Activated CD8-positive, alpha-beta memory T cell treated with anti-CD3 and anti-CD28 coated beads, Interleukin-2, amount 50 U/mL, for 4 hours (primary cell): ENCODE data around the gene CDC26.
"Not testable (repeated sequence)": the region's sequence is repeated elsewhere in the genome, so short reads cannot be mapped to it uniquely, and the experiment has no call there.

Experiments used
- DNase-seq: peaks from one replicate; pipeline ENCODE4 v3.0.0-alpha.2; 2020

Gene CDC26

GRCh38 chr9:113290052-113290607, 14.8 kb upstream of the CDC26 start:
- no peak for DNase-seq

GRCh38 chr9:113289091-113289490, 13.7 kb upstream of the CDC26 start:
- no peak for DNase-seq

GRCh38 chr9:113281356-113281755, 6.0 kb upstream of the CDC26 start:
- DNase-seq: no peak

GRCh38 chr9:113278840-113279239, 3.5 kb upstream of the CDC26 start:
- no peak for DNase-seq

GRCh38 chr9:113274474-113275156, 757 bp downstream of the CDC26 start:
- no peak for DNase-seq

GRCh38 chr9:113269871-113270270, 5.5 kb downstream of the CDC26 start:
- DNase-seq: no peak

GRCh38 chr9:113269355-113269754, 6.0 kb downstream of the CDC26 start:
- no peak for DNase-seq

GRCh38 chr9:113267911-113268566, 7.3 kb downstream of the CDC26 start:
- DNase-seq: no peak

- DNase-seq: no peak
Measured at GRCh38 chr9:113266174-113266573, 9.2 kb downstream of the CDC26 start.

- no peak for DNase-seq
Measured at GRCh38 chr9:113261917-113262671, 13.3 kb downstream of the CDC26 start.

GRCh38 chr9:113258282-113258681, 17.1 kb downstream of the CDC26 start:
- no peak for DNase-seq

- DNase-seq: no peak
Measured at GRCh38 chr9:113257863-113258262, 17.5 kb downstream of the CDC26 start.

- no peak for DNase-seq
Measured at GRCh38 chr9:113255438-113255837, 19.9 kb downstream of the CDC26 start.

GRCh38 chr9:113254991-113255390, 20.4 kb downstream of the CDC26 start:
- no peak for DNase-seq

- no peak for DNase-seq
Measured at GRCh38 chr9:113250807-113251206, 24.6 kb downstream of the CDC26 start.

GRCh38 chr9:113249661-113250060, 25.7 kb downstream of the CDC26 start:
- DNase-seq: not testable (repeated sequence)

- no peak for DNase-seq
Measured at GRCh38 chr9:113247640-113248039, 27.7 kb downstream of the CDC26 start.

GRCh38 chr9:113246928-113247327, 28.4 kb downstream of the CDC26 start:
- DNase-seq: no peak

GRCh38 chr9:113245894-113246293, 29.5 kb downstream of the CDC26 start:
- DNase-seq: no peak

- DNase-seq: no peak
Measured at GRCh38 chr9:113244556-113244955, 30.8 kb downstream of the CDC26 start.

GRCh38 chr9:113241161-113241560, 34.2 kb downstream of the CDC26 start:
- no peak for DNase-seq

- no peak for DNase-seq
Measured at GRCh38 chr9:113238859-113239232, 36.5 kb downstream of the CDC26 start.

- no peak for DNase-seq
Measured at GRCh38 chr9:113238202-113238858, 37.0 kb downstream of the CDC26 start.
